K562 (cell line): ENCODE measurements around the gene EVI5L. TPM values are rescaled to one million over a fixed set of nuclear protein-coding genes. Genes with fewer than 3 reads are reported as not detected.

Source experiments
- AFF1 ChIP-seq, 2 experiments: fragments of 450-650 bp; IDR thresholded peaks; 2 replicates each; pipeline ENCODE4 v1.6.1; 2018; ENCODE audit warnings: mild to moderate bottlenecking in 2 of 2, low read depth in 1 of 2; ENCODE audit not compliant: partially characterized antibody in 2 of 2
- BRF2 ChIP-seq: IDR thresholded peaks from 3 replicates; pipeline ENCODE4 v1.6.1; 2011; ENCODE audit warnings: borderline replicate concordance, mild to moderate bottlenecking; ENCODE audit not compliant: insufficient read length, insufficient read depth
- CREB1 ChIP-seq, 2 experiments: sonication (generic) in 1 of 2; formaldehyde crosslinking in 1 of 2; IDR thresholded peaks; 2 replicates each; pipeline versions ENCODE4 v1.6.1 to v1.8.0; 2012 to 2022; ENCODE audit warnings: inconsistent platforms in 1 of 2, mild to moderate bottlenecking in 1 of 2, missing genetic modification reagents in 1 of 2, moderate library complexity in 1 of 2
- ELK3 ChIP-seq: fragments of 450-650 bp; formaldehyde crosslinking; IDR thresholded peaks from 2 replicates; pipeline ENCODE4 v1.4.0; 2020; ENCODE audit warnings: mild to moderate bottlenecking
- FIP1L1 ChIP-seq: fragments of 200-400 bp; formaldehyde crosslinking; IDR thresholded peaks from 2 replicates; pipeline ENCODE4 v1.6.1; 2018; ENCODE audit warnings: mild to moderate bottlenecking, low read depth, low read length; ENCODE audit not compliant: poor library complexity, severe bottlenecking
- FOXM1 ChIP-seq, 2 experiments: fragments of 450-650 bp in 1 of 2; sonication (generic) in 1 of 2; formaldehyde crosslinking in 1 of 2; IDR thresholded peaks; 2 replicates each; pipeline versions ENCODE4 v1.6.1 to v1.9.0; 2017 to 2022; ENCODE audit warnings: low read depth in 2 of 2, mild to moderate bottlenecking in 2 of 2, missing genetic modification reagents in 1 of 2, moderate library complexity in 1 of 2
- GMEB1 ChIP-seq: fragments of 250-450 bp; sonication (Bioruptor Pico); IDR thresholded peaks from 2 replicates; pipeline ENCODE4 v1.4.0; 2020; ENCODE audit warnings: mild to moderate bottlenecking
- GTF2A2 ChIP-seq: IDR thresholded peaks from 2 replicates; pipeline ENCODE4 v1.6.1; 2016; ENCODE audit warnings: mild to moderate bottlenecking, missing genetic modification characterization, missing compliant biosample characterization
- MAX ChIP-seq: sonication (generic); formaldehyde crosslinking; IDR thresholded peaks from 2 replicates; pipeline ENCODE4 v1.9.0; 2022; ENCODE audit warnings: mild to moderate bottlenecking, missing genetic modification reagents
- RBM25 ChIP-seq: fragments of 200-400 bp; formaldehyde crosslinking; IDR thresholded peaks from 2 replicates; pipeline ENCODE4 v1.6.1; 2018; ENCODE audit warnings: low read length, low read depth, moderate library complexity; ENCODE audit not compliant: severe bottlenecking
- SOX6 ChIP-seq: fragments of 450-650 bp; IDR thresholded peaks from 2 replicates; pipeline ENCODE4 v1.6.1; 2014; ENCODE audit warnings: mild to moderate bottlenecking
- ZBTB1 ChIP-seq: sonication (generic); formaldehyde crosslinking; IDR thresholded peaks from 2 replicates; pipeline ENCODE4 v1.8.1; 2023; ENCODE audit warnings: missing genetic modification reagents, low read depth, mild to moderate bottlenecking, borderline replicate concordance
- ZFP30 ChIP-seq: fragments of 250-450 bp; sonication (Bioruptor Pico); IDR thresholded peaks from 2 replicates; pipeline ENCODE4 v1.8.0; 2022; ENCODE audit warnings: moderate library complexity, mild to moderate bottlenecking, inconsistent platforms, borderline replicate concordance
- ZNF740 ChIP-seq, 3 experiments: fragments of 200-800 bp in 1 of 3; sonication (Bioruptor generic) in 1 of 3; sonication (generic) in 1 of 3; formaldehyde crosslinking in 1 of 3; IDR thresholded peaks; 2 replicates each; pipeline versions ENCODE4 v1.6.1 to v1.8.0; 2016 to 2022; ENCODE audit warnings: mild to moderate bottlenecking in 2 of 3, missing compliant biosample characterization in 2 of 3, missing genetic modification characterization in 2 of 3, missing genetic modification reagents in 1 of 3
- polyA plus RNA-seq, 8 experiments: library from polyadenylated mRNA; depleted of rRNA in 4 of 8; stranded (reverse) in 5 of 8; unstranded in 3 of 8; fragments of >200 nt; fragmentation: Nextera tagmentation in 2 of 8; fragmentation: Illumina TruSeq in 1 of 8; extraction: Ambion mirVana in 2 of 8; extraction: Trizol in 1 of 8; gene quantifications; 2 replicates each; pipeline versions ENCODE4 v1.2.1 to v1.2.3, GENCODE V29; 2011 to 2014; ENCODE audit warnings: inconsistent platforms in 1 of 8, missing spikeins in 1 of 8
- total RNA-seq, 7 experiments: library from RNA; depleted of rRNA in 6 of 7; stranded (reverse); fragments of >200 nt in 6 of 7; fragmentation: Illumina TruSeq in 2 of 7; extraction: Trizol in 2 of 7; gene quantifications; 2 replicates each; pipeline versions ENCODE4 v1.2.1 to v1.2.3, GENCODE V29; 2011 to 2021; ENCODE audit warnings: low replicate concordance in 1 of 7

EVI5L gene
- total and polyA plus RNA-seq, 9 of the 15 experiments (the other 6 are each of a cell fraction or from before 2014, with no cell fraction given), result 0.69 to 1.8 (median 1.2) TPM; not detected in 2

GRCh38 chr19:7872306-7873204, 42.5 kb downstream of the EVI5L start (continued):
- TF ChIP-seq ELK3 (CRISPR knock-in tag) (no peak), ZFP30 (CRISPR knock-in tag) (no peak), ZBTB1 (CRISPR knock-in tag) (no peak; the same call in 1 of the 2 replicates), CREB1 (IDR thresholded peaks at IDR 0.05) (no peak), CREB1 (CRISPR knock-in tag; IDR thresholded peaks at IDR 0.05) (0 out of 2 replicates have a peak, but pooled peaks have one; percentile 22), MAX (CRISPR knock-in tag) (no peak; the same call in 1 of the 2 replicates), GTF2A2 (tag) (no peak), ZNF740 (CRISPR knock-in tag; IDR thresholded peaks at IDR 0.05) (peak; percentile 62; the same call in 1 of the 2 replicates), ZNF740 (tag; IDR thresholded peaks at IDR 0.05) (no peak), RBM25 (peak; percentile 93), FOXM1 (IDR thresholded peaks at IDR 0.05; ENCODE audit: low read depth) (no peak), FOXM1 (CRISPR knock-in tag; IDR thresholded peaks at IDR 0.05; ENCODE audit: low read depth) (no peak), FIP1L1 (peak; percentile 29), BRF2 (no peak), GMEB1 (CRISPR knock-in tag) (no peak), AFF1 (IDR thresholded peaks at IDR 0.05; ENCODE audit: low read depth in 1 of 2, partially characterized antibody in 2 of 2) (no peak), SOX6 (no peak)
